GM12878 (cell line): ENCODE data around the gene STRADB. TPM values are rescaled to one million over a fixed set of nuclear protein-coding genes. Genes with fewer than 3 reads are reported as not detected.

Experiments used
- ASH2L ChIP-seq: fragments of 300-600, 200-600 bp; sonication (generic); IDR thresholded peaks from 2 replicates; pipeline ENCODE4 v1.6.1; 2017; ENCODE audit warnings: low read depth, mild to moderate bottlenecking, borderline replicate concordance
- CEBPZ ChIP-seq: fragments of 150-350 bp; IDR thresholded peaks from 2 replicates; pipeline ENCODE4 v1.6.1; 2016; ENCODE audit warnings: low read depth, low read length
- GATAD2B ChIP-seq: fragments of 450-650 bp; conservative IDR thresholded peaks from 2 replicates; pipeline ENCODE4 v1.6.1; 2017; ENCODE audit warnings: low read depth, mild to moderate bottlenecking, moderate library complexity
- LARP7 ChIP-seq: fragments of 450-650 bp; IDR thresholded peaks from 2 replicates; pipeline ENCODE4 v1.6.1; 2017; ENCODE audit warnings: mild to moderate bottlenecking
- NR2C1 ChIP-seq: fragments of 450-650 bp; IDR thresholded peaks from 2 replicates; pipeline ENCODE4 v1.6.1; 2017; ENCODE audit warnings: antibody characterized with exemption, mild to moderate bottlenecking, moderate library complexity
- PRDM15 ChIP-seq: fragments of 450-650 bp; formaldehyde crosslinking; IDR thresholded peaks from 2 replicates; pipeline ENCODE4 v1.4.0; 2020; ENCODE audit warnings: mild to moderate bottlenecking, moderate library complexity
- REST ChIP-seq: IDR thresholded peaks from 2 replicates; pipeline ENCODE4 v1.6.1; 2012; ENCODE audit warnings: mild to moderate bottlenecking, low read depth, low read length
- RFX5 ChIP-seq: IDR thresholded peaks from 2 replicates; pipeline ENCODE4 v1.6.1; 2011; ENCODE audit warnings: low read depth, low read length, improper control_type of control experiment
- SMC3 ChIP-seq: IDR thresholded peaks from 2 replicates; pipeline ENCODE4 v1.6.1; 2011; ENCODE audit warnings: low read length, improper control_type of control experiment, borderline replicate concordance
- ZBTB4 ChIP-seq: fragments of 450-650 bp; formaldehyde crosslinking; IDR thresholded peaks from 2 replicates; pipeline ENCODE4 v1.4.0; 2022; ENCODE audit warnings: mild to moderate bottlenecking, moderate library complexity
- ZNF622 ChIP-seq: fragments of 450-650 bp; IDR thresholded peaks from 2 replicates; pipeline ENCODE4 v1.6.1; 2017; ENCODE audit warnings: mild to moderate bottlenecking, inconsistent platforms
- ZZZ3 ChIP-seq: IDR thresholded peaks from 2 replicates; pipeline ENCODE4 v1.6.1; 2011; ENCODE audit warnings: low read depth; ENCODE audit not compliant: control insufficient read depth, insufficient read length
- polyA plus RNA-seq, 11 experiments: library from polyadenylated mRNA; depleted of rRNA in 4 of 11; unstranded in 6 of 11; stranded (reverse) in 5 of 11; fragments of >200 nt; fragmentation: Nextera tagmentation in 4 of 11; fragmentation: Illumina TruSeq in 1 of 11; extraction: Ambion mirVana in 4 of 11; extraction: Trizol in 1 of 11; gene quantifications; 1 replicate in 1 of 11; 2 replicates in 10 of 11; pipeline versions ENCODE4 v1.2.1 to v1.2.3, GENCODE V29; 2011 to 2016; ENCODE audit warnings: inconsistent platforms in 2 of 11, missing spikeins in 2 of 11, low read depth in 1 of 11
- total RNA-seq, 4 experiments: library from RNA; depleted of rRNA in 3 of 4; stranded (reverse); fragments of >200 nt in 3 of 4; fragmentation: Illumina TruSeq in 1 of 4; extraction: Trizol in 1 of 4; gene quantifications; 2 replicates each; pipeline versions ENCODE4 v1.2.1 to v1.2.3, GENCODE V29; 2013 to 2021

STRADB gene
- total and polyA plus RNA-seq, 10 of the 15 experiments (the other 5 are each of a cell fraction or from before 2014, with no cell fraction given): 7.6 to 58.3 (median 32.2) TPM

GRCh38 chr2:201451292-201452057 lies at the start of gene STRADB, which contains the start of gene TRAK2 (continued):
- no peak for TF ChIP-seq ZBTB4
- 0 out of 2 replicates have a peak, but pooled peaks have one; percentile 64 for TF ChIP-seq ASH2L
- TF ChIP-seq PRDM15 (CRISPR knock-in tag): no peak
- TF ChIP-seq RFX5: peak; percentile 71
- peak; percentile 81; the same call in 1 of the 2 replicates for TF ChIP-seq GATAD2B
- TF ChIP-seq REST: no peak
- no peak for TF ChIP-seq CEBPZ
- 0 out of 2 replicates have a peak, but pooled peaks have one; percentile 10 for TF ChIP-seq SMC3
- TF ChIP-seq ZZZ3: no peak
- TF ChIP-seq LARP7: peak; percentile 78
- TF ChIP-seq ZNF622: no peak
- TF ChIP-seq NR2C1: peak; percentile 90
